Stimulated activated CD4-positive, alpha-beta T cell treated with anti-CD3 and anti-CD28 coated beads, TNF-alpha, amount 100 ng/mL, for 4 hours (primary cell): ENCODE measurements around the gene TMEM184C.

Experiments used
- DNase-seq, 3 experiments: peaks; one replicate each; pipeline ENCODE4 v3.0.0-alpha.2; 2020; ENCODE audit warnings: low read depth in 3 of 3

Gene TMEM184C

DNA sequence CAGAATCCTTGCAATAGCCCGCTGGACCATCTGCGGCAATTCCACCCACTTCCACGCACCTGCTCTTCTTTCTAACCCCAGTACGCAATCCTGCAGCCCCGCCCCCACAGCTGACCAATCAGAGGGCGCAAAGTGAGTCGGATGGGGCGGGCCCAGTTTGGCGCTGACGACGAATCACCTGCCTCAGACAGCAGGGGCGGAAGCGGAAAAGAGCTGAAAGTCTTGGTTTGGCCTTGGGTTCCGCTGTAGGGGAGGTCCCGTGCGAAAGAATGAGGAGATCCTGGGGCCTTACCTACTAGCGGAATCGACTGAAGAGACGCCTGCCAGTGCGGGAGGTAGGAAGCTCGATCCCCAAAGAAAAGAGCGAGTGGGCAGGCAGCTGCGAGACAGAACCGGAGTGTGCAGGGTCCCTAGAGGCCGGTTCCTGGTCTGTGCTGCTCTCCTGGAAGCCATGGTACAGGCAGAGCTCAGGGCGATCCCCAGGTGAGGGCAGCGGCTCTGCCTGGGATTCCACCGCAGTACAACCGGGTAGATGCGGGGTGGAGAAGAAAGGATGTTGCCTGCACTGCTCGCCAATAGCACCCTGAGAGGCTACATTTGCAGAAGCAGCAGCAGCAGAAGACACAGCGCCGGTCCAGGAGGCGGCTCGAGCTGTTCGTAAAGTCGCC, at the start of gene TMEM184C:
TSS of gene TMEM184C (plus strand) at position 225 of the 668 bp plus-strand sequence. CDS start 560 bp downstream, outside the sequence.
- peak; percentile 97 to 98 (median 98) for DNase-seq

- DNase-seq = no peak
Observed at GRCh38 chr4:147570616-147571015, 46.6 kb upstream of the TMEM184C start.

GRCh38 chr4:147571036-147571770, 46.0 kb upstream of the TMEM184C start:
- DNase-seq = no peak

DNA sequence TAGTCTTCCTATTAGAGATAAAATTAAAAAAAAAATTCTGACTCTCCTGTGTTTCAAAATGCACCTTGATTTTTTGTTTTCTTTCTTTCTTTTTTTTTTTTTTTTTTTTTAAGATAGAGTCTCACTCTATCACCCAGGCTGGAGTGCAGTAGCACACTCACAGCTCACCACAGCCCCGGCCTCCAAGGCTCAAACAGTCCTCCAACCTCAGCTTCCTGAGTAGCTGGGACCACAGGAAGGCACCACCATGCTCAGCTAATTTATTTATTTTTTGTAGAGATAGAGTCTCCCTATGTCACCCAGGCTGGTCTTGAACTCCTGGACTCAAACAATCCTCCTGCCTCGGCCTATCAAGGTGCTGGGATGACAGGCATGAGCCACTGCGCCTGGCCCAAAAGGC, 41.1 kb upstream of the TMEM184C start:
- DNase-seq = no peak

GRCh38 chr4:147578051-147578476, 39.1 kb upstream of the TMEM184C start:
- DNase-seq = no peak

DNA sequence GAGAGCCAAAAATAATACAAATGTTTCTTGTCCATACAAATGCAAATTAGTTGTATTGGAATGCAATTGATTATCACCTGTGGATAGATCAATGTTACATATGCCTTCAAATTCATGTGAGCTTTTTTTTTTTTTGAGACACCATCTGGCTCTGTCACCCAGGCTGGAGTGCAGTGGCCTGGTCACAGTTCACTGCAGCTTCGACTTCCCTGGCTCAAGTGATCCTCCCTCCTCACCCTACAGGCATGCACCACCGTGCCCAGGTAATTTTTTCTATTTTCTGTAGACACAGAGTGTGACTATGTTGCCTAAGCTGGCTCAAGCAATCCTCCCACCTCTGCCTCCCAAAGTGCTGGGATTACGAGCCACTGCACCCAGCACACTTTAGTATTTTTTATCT, 38.6 kb upstream of the TMEM184C start:
- DNase-seq = no peak

GRCh38 chr4:147580396-147580795, 36.8 kb upstream of the TMEM184C start:
- no peak for DNase-seq

DNA sequence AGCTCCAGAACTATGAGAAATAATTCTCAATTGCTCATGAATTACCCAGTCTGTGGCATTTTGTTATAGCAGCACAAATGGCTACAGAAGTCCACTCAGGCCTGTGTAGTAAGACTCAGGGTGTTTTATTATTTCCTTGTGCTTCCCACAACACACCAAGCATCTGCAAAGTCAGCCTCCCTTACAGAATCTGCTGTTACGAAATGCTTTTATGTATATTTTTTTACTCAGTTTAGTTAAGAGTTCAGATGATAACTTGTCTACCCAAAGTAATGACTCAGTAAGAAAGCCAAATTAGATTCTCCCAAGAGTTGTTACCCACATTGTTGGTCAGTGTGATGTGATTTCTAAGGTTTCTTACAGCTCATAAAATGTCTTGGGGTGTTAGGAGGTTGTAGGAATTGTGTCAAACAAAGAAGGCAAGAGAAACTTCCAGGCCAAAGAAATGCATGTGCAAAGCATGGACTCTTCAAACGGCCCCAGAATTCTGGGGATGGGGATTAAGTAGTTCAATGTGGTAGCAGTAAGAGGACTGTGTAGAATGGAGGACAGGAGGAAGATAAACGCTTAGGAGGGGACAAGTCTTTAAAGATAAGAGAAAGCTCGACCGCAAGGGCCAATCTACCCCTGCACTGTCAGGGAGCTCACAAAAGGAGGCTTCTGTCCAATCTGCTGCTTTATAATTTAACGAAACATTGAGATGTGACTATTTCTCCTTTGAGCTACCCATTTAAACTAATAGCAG, 35.4 kb upstream of the TMEM184C start:
- no peak for DNase-seq

DNA sequence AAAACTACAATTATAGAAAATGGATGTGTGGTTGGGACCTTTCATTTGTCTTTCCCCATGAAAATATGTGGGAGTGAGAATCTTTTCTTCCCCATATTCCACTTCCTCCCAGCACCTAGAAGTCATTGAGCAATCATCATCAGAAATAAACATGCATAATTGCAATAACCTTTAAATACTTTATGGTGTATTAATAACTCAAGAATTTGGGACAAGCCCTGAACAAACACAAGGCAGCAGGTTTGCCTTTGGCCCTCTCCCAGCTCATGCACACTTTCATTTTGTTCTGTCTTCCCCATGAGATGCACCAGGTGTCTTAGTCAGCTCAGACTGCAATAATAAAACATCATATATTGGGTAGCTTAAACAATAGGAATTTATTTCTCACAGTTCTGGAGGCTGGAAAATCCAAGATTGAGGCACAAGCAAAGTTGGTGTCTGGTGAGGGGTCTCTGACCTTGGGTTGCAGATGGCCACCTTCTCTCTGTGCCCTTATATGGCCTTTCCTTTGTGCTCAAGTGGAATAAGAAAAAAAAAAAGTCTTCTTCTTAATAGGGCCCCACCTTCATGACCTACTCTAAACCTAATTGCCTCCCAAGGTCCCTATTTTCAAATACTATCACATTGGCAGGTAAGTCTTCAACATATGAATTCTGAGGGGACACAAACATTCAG, 34.7 kb upstream of the TMEM184C start:
- DNase-seq = no peak

GRCh38 chr4:147583876-147584275, 33.3 kb upstream of the TMEM184C start:
- DNase-seq = no peak

- DNase-seq = no peak
Observed at GRCh38 chr4:147586032-147586431, 31.2 kb upstream of the TMEM184C start.

DNA sequence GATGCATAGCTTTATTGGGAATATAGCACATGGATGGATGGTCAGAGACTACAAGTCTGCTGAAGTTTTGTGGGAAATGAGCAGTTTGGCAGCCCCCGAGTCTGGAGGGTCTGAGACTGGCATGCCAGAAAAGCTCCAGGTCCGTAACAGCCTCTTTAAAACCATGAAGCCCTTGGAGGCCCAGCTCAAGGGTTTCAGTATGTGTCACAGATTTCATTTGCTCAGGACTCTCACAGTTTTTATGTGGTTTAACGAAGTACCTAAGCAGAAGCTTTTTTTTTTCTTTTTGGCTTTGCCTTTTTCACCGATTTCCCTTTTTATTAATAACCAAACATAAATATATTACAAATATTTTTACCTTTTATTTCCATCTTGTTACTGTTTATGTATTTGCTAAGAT, 30.6 kb upstream of the TMEM184C start:
- no peak for DNase-seq

GRCh38 chr4:147587041-147587440, 30.2 kb upstream of the TMEM184C start:
- DNase-seq = no peak

- DNase-seq = no peak
Observed at GRCh38 chr4:147589586-147589985, 27.6 kb upstream of the TMEM184C start.

DNA sequence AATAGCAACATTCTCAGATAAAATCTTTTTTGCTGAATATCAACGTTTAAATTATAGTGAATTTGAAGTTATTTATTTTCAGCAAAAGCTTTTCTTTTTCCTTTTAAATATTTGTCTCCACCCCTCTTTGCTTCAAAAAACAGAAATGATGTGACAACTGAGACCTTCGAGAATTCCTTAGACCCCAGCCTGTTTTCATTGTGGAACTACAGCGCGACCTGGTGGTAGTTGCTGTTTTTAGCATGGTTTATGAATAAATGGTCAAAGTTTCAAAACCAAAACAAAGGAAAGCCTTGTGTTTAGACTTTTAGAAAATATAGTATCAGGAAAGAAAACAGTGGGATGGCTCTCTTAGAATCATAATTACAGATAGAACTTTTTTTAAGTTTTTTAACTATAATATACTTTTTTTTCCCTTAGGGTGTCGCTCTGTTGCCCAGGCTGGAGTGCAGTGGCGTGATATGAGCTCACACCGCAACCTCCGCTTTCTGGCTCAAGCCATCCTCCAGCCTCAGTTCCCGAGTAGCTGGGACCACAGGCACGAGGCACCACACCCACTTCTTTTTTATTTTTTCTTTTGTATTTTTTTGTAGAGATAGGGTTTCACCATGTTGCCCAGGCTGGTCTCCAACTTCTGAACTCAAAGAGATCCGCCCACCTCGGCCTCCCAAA, 26.8 kb upstream of the TMEM184C start:
- peak in 1 of 3 experiments; percentile 2 for DNase-seq

GRCh38 chr4:147591106-147591505, 26.1 kb upstream of the TMEM184C start:
- DNase-seq = no peak

DNA sequence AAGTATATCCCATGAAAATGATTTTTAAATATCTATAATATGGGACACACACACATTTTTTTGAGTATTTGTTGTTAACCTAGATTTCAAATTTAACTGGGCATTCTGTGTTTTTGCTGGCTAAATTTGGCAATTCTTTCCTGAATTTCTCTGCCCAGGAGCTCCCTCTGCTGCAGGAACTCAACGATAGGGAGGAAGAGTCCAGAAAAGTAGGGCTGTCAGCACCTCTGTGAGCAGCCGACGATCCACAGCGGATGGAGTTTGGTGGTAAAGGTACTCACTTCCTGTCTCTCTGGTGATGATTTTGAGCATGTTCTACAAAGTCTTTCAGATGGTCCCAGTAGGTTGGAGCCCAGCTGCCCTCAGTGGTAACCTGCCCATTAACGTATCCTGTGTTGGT, 23.1 kb upstream of the TMEM184C start:
- DNase-seq = no peak

GRCh38 chr4:147594578-147594977, 22.6 kb upstream of the TMEM184C start:
- DNase-seq = no peak

DNA sequence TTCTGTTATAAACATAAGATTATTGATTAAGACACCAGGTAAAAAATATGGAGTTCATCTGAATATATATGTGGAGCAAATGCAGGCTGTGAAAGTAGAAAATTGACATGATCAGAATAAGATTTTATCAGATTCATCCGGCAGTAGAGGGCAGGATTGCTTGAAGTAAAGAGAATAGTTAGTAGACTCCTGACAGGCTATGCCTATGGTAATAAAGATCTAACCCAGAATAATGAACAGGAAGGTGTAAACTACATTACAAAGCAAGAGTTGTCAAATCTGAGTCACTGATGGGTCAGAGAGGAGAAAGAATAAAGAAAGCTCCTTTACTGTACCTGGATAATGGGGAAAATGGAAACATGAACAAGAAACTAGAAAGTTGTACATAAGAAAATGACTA, 20.8 kb upstream of the TMEM184C start:
- no peak for DNase-seq

GRCh38 chr4:147596981-147597380, 20.2 kb upstream of the TMEM184C start:
- DNase-seq = no peak

DNA sequence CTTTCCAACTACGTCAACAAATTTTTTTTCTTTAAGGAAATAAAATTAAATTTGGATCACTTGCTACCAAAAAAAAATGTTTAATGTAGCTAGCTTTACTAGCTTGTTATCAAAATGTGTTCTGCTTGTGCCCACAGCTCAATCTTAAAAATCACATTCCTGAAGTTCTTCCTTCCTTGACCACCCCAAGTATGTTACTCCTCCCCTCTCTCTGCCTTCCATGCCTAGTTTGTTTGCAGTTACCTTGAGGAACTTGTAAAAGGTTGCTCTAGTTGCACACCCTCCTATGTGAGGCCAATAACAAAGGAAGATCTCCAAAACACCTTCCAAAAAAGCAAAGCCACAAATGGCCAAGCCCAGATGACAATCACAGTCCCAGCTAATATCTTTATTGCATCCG, 19.6 kb upstream of the TMEM184C start:
- DNase-seq = no peak

- DNase-seq = no peak
Observed at GRCh38 chr4:147599206-147599605, 18.0 kb upstream of the TMEM184C start.
